GM23338 (cell line): ENCODE data around the gene CLIC5. TPM values are rescaled to one million over a fixed set of nuclear protein-coding genes. Genes with fewer than 3 reads are reported as not detected.

Experiments
- ATAC-seq: fragments of 200-7000 bp; cut with Tn5 transposase; 3 replicates; pipeline ENCODE4 v1.9.1; 2020
- DNase-seq: peaks from one replicate; pipeline ENCODE4 v3.0.0-alpha.2; 2015; ENCODE audit warnings: low spot score
- H2AFZ ChIP-seq: fragments of 200-600 bp; sonication (generic); 2 replicates; pipeline ENCODE4 v1.8.0; 2016; ENCODE audit warnings: antibody characterized with exemption, mild to moderate bottlenecking, moderate library complexity
- H3F3A ChIP-seq: fragments of 200-600 bp; sonication (generic); replicated peaks from 2 replicates; pipeline ENCODE4 v1.8.0; 2017; ENCODE audit warnings: antibody characterized with exemption, mixed run types, low read depth
- H3K27ac ChIP-seq: fragments of 200-600 bp; sonication (generic); 2 replicates; pipeline ENCODE4 v1.6.1; 2016; ENCODE audit warnings: low read depth
- H3K27me3 ChIP-seq: fragments of 200-600 bp; sonication (generic); 2 replicates; pipeline ENCODE4 v1.8.0; 2016; ENCODE audit warnings: mild to moderate bottlenecking, mixed run types, moderate library complexity; ENCODE audit not compliant: insufficient read depth
- H3K36me3 ChIP-seq: fragments of 200-600 bp; sonication (generic); 2 replicates; pipeline ENCODE4 v1.8.0; 2016; ENCODE audit warnings: mild to moderate bottlenecking; ENCODE audit not compliant: insufficient read depth
- H3K4me1 ChIP-seq: fragments of 200-600 bp; sonication (generic); 2 replicates; pipeline ENCODE4 v1.8.0; 2016; ENCODE audit warnings: mild to moderate bottlenecking, moderate library complexity; ENCODE audit not compliant: insufficient read depth
- H3K4me2 ChIP-seq: fragments of 200-600 bp; sonication (generic); 2 replicates; pipeline ENCODE4 v1.7.1; 2017; ENCODE audit warnings: mixed run types
- H3K4me3 ChIP-seq: fragments of 200-600 bp; sonication (generic); 2 replicates; pipeline ENCODE4 v1.6.1; 2016; ENCODE audit warnings: mixed run types
- H3K79me2 ChIP-seq: fragments of 200-600 bp; sonication (generic); replicated peaks from 2 replicates; pipeline ENCODE4 v1.8.0; 2017; ENCODE audit warnings: mild to moderate bottlenecking; ENCODE audit not compliant: insufficient read depth
- H3K9me2 ChIP-seq: fragments of 200-600 bp; sonication (generic); 2 replicates; pipeline ENCODE4 v1.8.0; 2017; ENCODE audit not compliant: insufficient read depth
- H4K20me1 ChIP-seq: fragments of 200-600 bp; sonication (generic); replicated peaks from 2 replicates; pipeline ENCODE4 v1.8.0; 2017; ENCODE audit warnings: mild to moderate bottlenecking; ENCODE audit not compliant: insufficient read depth
- H3K27ac Mint-ChIP-seq: 2 replicates; pipeline ENCODE4 v1.8.0; 2020; ENCODE audit warnings: inconsistent platforms, mild to moderate bottlenecking, moderate library complexity, mixed read lengths
- H3K27me3 Mint-ChIP-seq: 3 replicates; pipeline ENCODE4 v1.8.0; 2022; ENCODE audit warnings: low read depth, mild to moderate bottlenecking, moderate library complexity, mixed read lengths, inconsistent platforms; ENCODE audit not compliant: insufficient read depth, poor library complexity
- H3K36me3 Mint-ChIP-seq: 3 replicates; pipeline ENCODE4 v1.8.0; 2021; ENCODE audit warnings: low read depth, mild to moderate bottlenecking, inconsistent platforms, moderate library complexity, mixed read lengths
- H3K4me1 Mint-ChIP-seq: 3 replicates; pipeline ENCODE4 v1.8.0; 2020; ENCODE audit warnings: mild to moderate bottlenecking, inconsistent platforms, mixed read lengths
- H3K4me3 Mint-ChIP-seq: 3 replicates; pipeline ENCODE4 v1.8.0; 2021; ENCODE audit warnings: moderate library complexity, mild to moderate bottlenecking, inconsistent platforms, mixed read lengths
- H3K9me3 Mint-ChIP-seq: 3 replicates; pipeline ENCODE4 v1.8.0; 2020; ENCODE audit warnings: moderate library complexity, mild to moderate bottlenecking, inconsistent platforms, mixed read lengths
- CTCF ChIP-seq, 2 experiments: fragments of 200-600 bp in 1 of 2; sonication (generic) in 1 of 2; conservative IDR thresholded peaks; 2 replicates each; pipeline versions ENCODE4 v1.5.1 to v1.6.1; 2016 to 2017; ENCODE audit warnings: antibody characterized with exemption in 2 of 2, low read depth in 2 of 2, mild to moderate bottlenecking in 2 of 2, moderate library complexity in 1 of 2
- ETS1 ChIP-seq: IDR thresholded peaks from 2 replicates; pipeline ENCODE4 v1.6.1; 2016; ENCODE audit warnings: antibody characterized with exemption
- EZH2 ChIP-seq: fragments of 200-600 bp; sonication (generic); IDR thresholded peaks from one replicate; pipeline ENCODE4 v1.8.0; 2017; ENCODE audit warnings: antibody characterized with exemption, mild to moderate bottlenecking, low read depth; ENCODE audit not compliant: unreplicated experiment
- EZH2phosphoT487 ChIP-seq: fragments of 200-600 bp; sonication (generic); IDR thresholded peaks from one replicate; pipeline ENCODE4 v1.8.1; 2018; ENCODE audit warnings: antibody characterized with exemption; ENCODE audit not compliant: unreplicated experiment
- JUNB ChIP-seq: IDR thresholded peaks from one replicate; pipeline ENCODE4 v1.6.1; 2016; ENCODE audit warnings: antibody characterized with exemption; ENCODE audit not compliant: unreplicated experiment
- NANOG ChIP-seq: IDR thresholded peaks from 2 replicates; pipeline ENCODE4 v1.6.1; 2016; ENCODE audit warnings: antibody characterized with exemption, borderline replicate concordance
- POLR2AphosphoS5 ChIP-seq: IDR thresholded peaks from 2 replicates; pipeline ENCODE4 v1.6.1; 2016; ENCODE audit warnings: antibody characterized with exemption, low read depth
- REST ChIP-seq: IDR thresholded peaks from one replicate; pipeline ENCODE4 v1.6.1; 2018; ENCODE audit warnings: antibody characterized with exemption; ENCODE audit not compliant: unreplicated experiment
- STAT1 ChIP-seq: IDR thresholded peaks from one replicate; pipeline ENCODE4 v1.6.1; 2016; ENCODE audit warnings: antibody characterized with exemption; ENCODE audit not compliant: unreplicated experiment
- ZNF331 ChIP-seq: fragments of 250-450 bp; sonication (Bioruptor Pico); IDR thresholded peaks from 2 replicates; pipeline ENCODE4 v1.5.0; 2020; ENCODE audit warnings: low read depth, mild to moderate bottlenecking, moderate library complexity
- polyA plus RNA-seq: library from polyadenylated mRNA; unstranded; fragments of >200 nt; fragmentation: Nextera tagmentation; extraction: Ambion mirVana; gene quantifications from 2 replicates; pipeline ENCODE4 v1.2.1, GENCODE V29; 2016
- total RNA-seq: library from RNA; depleted of rRNA; stranded (reverse); fragments of >200 nt; shearing (Covaris generic); gene quantifications from 2 replicates; pipeline ENCODE4 v1.2.3, GENCODE V29; 2014

CLIC5 gene
- total and polyA plus RNA-seq, 2 experiments from 2014 or later, result 0.08 TPM; not detected in 1

GRCh38 chr6:46051962-46052361 is 36.3 kb upstream of the CLIC5 start:
- TF ChIP-seq JUNB (no peak), STAT1 (no peak), ZNF331 (CRISPR knock-in tag) (no peak), CTCF (conservative IDR thresholded peaks at IDR 0.05; ENCODE audit: low read depth in 2 of 2) (no peak), ETS1 (no peak), REST (no peak), EZH2phosphoT487 (no peak), EZH2 (no peak), NANOG (no peak), POLR2AphosphoS5 (no peak)
- Mint-ChIP-seq H3K9me3 (peaks cover 6% of the 10 kb centered on the region), H3K36me3 (peaks cover under 1% of the 10 kb centered on the region; the same call in 2 of the 3 replicates), H3K4me3 (no peak overlapping the region), H3K27me3 (peaks cover 5% of the 10 kb centered on the region), H3K4me1 (peaks cover 17% of the 10 kb centered on the region; the same call in 2 of the 3 replicates), H3K27ac (no peak overlapping the region)
- Histone ChIP-seq H3K4me2 (no peak overlapping the region), H3K4me3 (no peak overlapping the region), H3K9me2 (no peaks in the 10 kb centered on the region), H2AFZ (no peak overlapping the region), H3K4me1 (peaks cover 4% of the 10 kb centered on the region), H3K36me3 (no peaks in the 10 kb centered on the region; the same call in 1 of the 2 replicates), H3F3A (no peaks in the 10 kb centered on the region), H3K27me3 (no peaks in the 10 kb centered on the region), H3K79me2 (no peaks in the 10 kb centered on the region), H3K27ac (no peak overlapping the region), H4K20me1 (no peaks in the 10 kb centered on the region)
- no peak for ATAC-seq
- no peak for DNase-seq
